Activated CD4-positive, alpha-beta T cell treated with anti-CD3 and anti-CD28 coated beads, Interleukin-2, amount 10 ng/mL, durations not matched to agents 7 days and 5 days (primary cell): ENCODE measurements around the gene PUS10. TPM values are rescaled to one million over a fixed set of nuclear protein-coding genes. Genes with fewer than 3 reads are reported as not detected.
A peak's percentile ranks its signal among the peaks of the same experiment; 100 is the strongest.
"Not testable (repeated sequence)": the region's sequence is repeated elsewhere in the genome, so short reads cannot be mapped to it uniquely, and the experiment has no call there.

ENCODE experiments used
- CTCF ChIA-PET: fragments of 350-600 bp; sonication (Branson Sonifier 250); formaldehyde crosslinking; loops from one replicate; lab custom pipeline; 2021; ENCODE audit warnings: antibody characterized with exemption; lab: Charles Lee
- POLR2A ChIA-PET: fragments of 350-600 bp; sonication (Branson Sonifier 250); formaldehyde crosslinking; loops from one replicate; lab custom pipeline; 2021; ENCODE audit warnings: antibody characterized with exemption; lab: Charles Lee
- DNase-seq: peaks from one replicate; pipeline ENCODE4 v3.0.0-alpha.2; 2020
- H3K27ac Mint-ChIP-seq: one replicate; pipeline ENCODE4 v1.8.0; 2021; ENCODE audit warnings: mild to moderate bottlenecking, moderate library complexity, mixed read lengths
- H3K27me3 Mint-ChIP-seq: one replicate; pipeline ENCODE4 v1.8.0; 2021; ENCODE audit warnings: mixed read lengths
- H3K36me3 Mint-ChIP-seq: one replicate; pipeline ENCODE4 v1.8.0; 2021; ENCODE audit warnings: low read depth, mixed read lengths
- H3K4me1 Mint-ChIP-seq: one replicate; pipeline ENCODE4 v1.8.0; 2021; ENCODE audit warnings: mixed read lengths
- H3K4me3 Mint-ChIP-seq: one replicate; pipeline ENCODE4 v1.8.0; 2021; ENCODE audit warnings: mild to moderate bottlenecking, moderate library complexity, mixed read lengths
- H3K9me3 Mint-ChIP-seq: one replicate; pipeline ENCODE4 v1.8.0; 2021; ENCODE audit warnings: mixed read lengths
- total RNA-seq, 2 experiments: library from RNA; stranded (reverse); gene quantifications; one replicate each; pipeline ENCODE4 v1.2.3, GENCODE V29; 2021

PUS10 gene
- 1 to 10 TPM; 5.7 to 8.8 TPM for total RNA-seq

- H3K4me1 Mint-ChIP-seq, result peaks cover 48% of the 10 kb centered on the region
- ChIA-PET POLR2A (interaction anchor here (0.5 to 1.0 kb wide), 2 partner anchors 12 to 176 kb away, joined by 3 read pairs; no protein-coding TSS in a partner anchor), CTCF (no interaction called here)
- peaks cover 4% of the 10 kb centered on the region for H3K9me3 Mint-ChIP-seq
- peak within 1 kb of the TSS; percentile 97 for H3K4me3 Mint-ChIP-seq
- H3K36me3 Mint-ChIP-seq, result peaks cover 22% of the 10 kb centered on the region
- peak; percentile 75 for DNase-seq
- no peaks in the 10 kb centered on the region for H3K27me3 Mint-ChIP-seq
- peak within 1 kb of the TSS; percentile 97 for H3K27ac Mint-ChIP-seq
Observed at GRCh38 chr2:61017556-61018317, at the start of gene PUS10, which contains the start of gene PEX13. Gene PUS10, minus strand, starts transcription at chr2:61018255. Its CDS starts 6,365 bp downstream, at chr2:61011890. Gene PEX13, plus strand, starts transcription at chr2:61017720. Its CDS starts 40 bp downstream, at chr2:61017760.

GRCh38 chr2:61065714-61066709 lies 48.0 kb upstream of the PUS10 start, which contains the start of gene SANBR:
Gene SANBR, plus strand, starts transcription at chr2:61065871. Its CDS starts 4,480 bp downstream, at chr2:61070351.
- Mint-ChIP-seq H3K27me3 (no peaks in the 10 kb centered on the region), H3K36me3 (peaks cover 5% of the 10 kb centered on the region), H3K27ac (peak within 1 kb of the TSS; percentile 87), H3K4me3 (peak within 1 kb of the TSS; percentile 92), H3K4me1 (peaks cover 25% of the 10 kb centered on the region), H3K9me3 (no peaks in the 10 kb centered on the region)
- ChIA-PET POLR2A (no interaction called here), CTCF (no interaction called here)
- peak; percentile 83 for DNase-seq

GRCh38 chr2:61059382-61059781 lies 41.3 kb upstream of the PUS10 start:
- POLR2A ChIA-PET, result no interaction called here
- CTCF ChIA-PET, result no interaction called here

GRCh38 chr2:61057562-61057961 lies 39.5 kb upstream of the PUS10 start:
- POLR2A ChIA-PET, result no interaction called here
- Mint-ChIP-seq H3K27ac (no peak overlapping the region), H3K4me3 (no peak overlapping the region), H3K4me1 (peaks cover 1% of the 10 kb centered on the region), H3K36me3 (peaks cover 8% of the 10 kb centered on the region), H3K27me3 (no peaks in the 10 kb centered on the region), H3K9me3 (no peaks in the 10 kb centered on the region)
- CTCF ChIA-PET, result no interaction called here
- no peak for DNase-seq

More at GRCh38 chr2:61059382-61059781, 41.3 kb upstream of the PUS10 start:
- Mint-ChIP-seq H3K27ac (no peak overlapping the region), H3K9me3 (no peaks in the 10 kb centered on the region), H3K4me3 (no peak overlapping the region), H3K27me3 (no peaks in the 10 kb centered on the region), H3K4me1 (peaks cover 4% of the 10 kb centered on the region), H3K36me3 (peaks cover 8% of the 10 kb centered on the region)
- DNase-seq, result no peak

- no peaks in the 10 kb centered on the region for H3K9me3 Mint-ChIP-seq
- H3K4me1 Mint-ChIP-seq, result peaks cover 1% of the 10 kb centered on the region
- ChIA-PET POLR2A (no interaction called here), CTCF (no interaction called here)
- no peak overlapping the region for H3K4me3 Mint-ChIP-seq
- no peaks in the 10 kb centered on the region for H3K27me3 Mint-ChIP-seq
- H3K36me3 Mint-ChIP-seq, result peaks cover 8% of the 10 kb centered on the region
- no peak overlapping the region for H3K27ac Mint-ChIP-seq
- no peak for DNase-seq
Observed at GRCh38 chr2:61055557-61055956, 37.5 kb upstream of the PUS10 start.

GRCh38 chr2:61045999-61046398 lies 27.9 kb upstream of the PUS10 start:
- no peak overlapping the region for H3K27ac Mint-ChIP-seq
- peaks cover 41% of the 10 kb centered on the region for H3K36me3 Mint-ChIP-seq
- no peak overlapping the region for H3K4me3 Mint-ChIP-seq
- no peaks in the 10 kb centered on the region for H3K9me3 Mint-ChIP-seq
- H3K4me1 Mint-ChIP-seq, result peaks cover 7% of the 10 kb centered on the region
- ChIA-PET CTCF (interaction anchor here (0.6 kb wide), 1 partner anchor 349 kb away, joined by 3 read pairs; no protein-coding TSS in a partner anchor), POLR2A (no interaction called here)
- DNase-seq, result no peak
- H3K27me3 Mint-ChIP-seq, result no peaks in the 10 kb centered on the region

GRCh38 chr2:61045226-61045625 lies 27.2 kb upstream of the PUS10 start:
- Mint-ChIP-seq H3K27ac (no peak overlapping the region), H3K36me3 (peaks cover 38% of the 10 kb centered on the region)

GRCh38 chr2:61044636-61045035 lies 26.6 kb upstream of the PUS10 start:
- Mint-ChIP-seq H3K9me3 (no peaks in the 10 kb centered on the region), H3K27me3 (no peaks in the 10 kb centered on the region), H3K27ac (no peak overlapping the region), H3K4me1 (peaks cover 7% of the 10 kb centered on the region), H3K4me3 (no peak overlapping the region), H3K36me3 (peaks cover 38% of the 10 kb centered on the region)
- POLR2A ChIA-PET, result no interaction called here
- no peak for DNase-seq
- CTCF ChIA-PET, result no interaction called here

More at GRCh38 chr2:61045226-61045625, 27.2 kb upstream of the PUS10 start:
- Mint-ChIP-seq H3K9me3 (no peaks in the 10 kb centered on the region), H3K4me1 (peaks cover 7% of the 10 kb centered on the region), H3K27me3 (no peaks in the 10 kb centered on the region), H3K4me3 (no peak overlapping the region)
- DNase-seq, result no peak
- POLR2A ChIA-PET, result no interaction called here
- CTCF ChIA-PET, result no interaction called here

- H3K27me3 Mint-ChIP-seq, result no peaks in the 10 kb centered on the region
- H3K9me3 Mint-ChIP-seq, result no peaks in the 10 kb centered on the region
- POLR2A ChIA-PET, result no interaction called here
- CTCF ChIA-PET, result no interaction called here
- peaks cover 32% of the 10 kb centered on the region for H3K36me3 Mint-ChIP-seq
- DNase-seq, result no peak
- H3K27ac Mint-ChIP-seq, result no peak overlapping the region
- H3K4me3 Mint-ChIP-seq, result no peak overlapping the region
- peaks cover 7% of the 10 kb centered on the region for H3K4me1 Mint-ChIP-seq
Observed at GRCh38 chr2:61042807-61043206, 24.8 kb upstream of the PUS10 start.

GRCh38 chr2:61036643-61037042 lies 18.6 kb upstream of the PUS10 start:
- CTCF ChIA-PET, result interaction anchor here (0.6 to 0.7 kb wide), 2 partner anchors 384 to 1421 kb away, joined by 3 read pairs; no protein-coding TSS in a partner anchor

GRCh38 chr2:61034592-61034991 lies 16.5 kb upstream of the PUS10 start:
- peaks cover 18% of the 10 kb centered on the region for H3K9me3 Mint-ChIP-seq
- CTCF ChIA-PET, result interaction anchor here (1.4 kb wide), 1 partner anchor 13 kb away, joined by 3 read pairs; no protein-coding TSS in a partner anchor
- H3K27me3 Mint-ChIP-seq, H3K4me3 Mint-ChIP-seq, H3K4me1 Mint-ChIP-seq, H3K27ac Mint-ChIP-seq, POLR2A ChIA-PET, DNase-seq: not testable (repeated sequence)
- peaks cover 56% of the 10 kb centered on the region for H3K36me3 Mint-ChIP-seq

More at GRCh38 chr2:61036643-61037042, 18.6 kb upstream of the PUS10 start:
- Mint-ChIP-seq H3K9me3 (peaks cover 18% of the 10 kb centered on the region), H3K36me3 (peaks cover 56% of the 10 kb centered on the region)
- POLR2A ChIA-PET, DNase-seq, H3K4me3 Mint-ChIP-seq, H3K4me1 Mint-ChIP-seq, H3K27ac Mint-ChIP-seq, H3K27me3 Mint-ChIP-seq: not testable (repeated sequence)

- H3K9me3 Mint-ChIP-seq, result peaks cover 3% of the 10 kb centered on the region
- H3K4me3 Mint-ChIP-seq, result no peak overlapping the region
- CTCF ChIA-PET, result interaction anchor here (0.9 to 1.2 kb wide), 2 partner anchors 8 to 10 kb away, joined by 3 read pairs; no protein-coding TSS in a partner anchor
- H3K36me3 Mint-ChIP-seq, result peaks cover 35% of the 10 kb centered on the region
- peaks cover 9% of the 10 kb centered on the region for H3K4me1 Mint-ChIP-seq
- DNase-seq, result no peak
- H3K27ac Mint-ChIP-seq, result no peak overlapping the region
- POLR2A ChIA-PET, result no interaction called here
- H3K27me3 Mint-ChIP-seq, result no peaks in the 10 kb centered on the region
Observed at GRCh38 chr2:61029533-61029932, 11.5 kb upstream of the PUS10 start.
